ENCODE data around the gene AUTS2.

AUTS2 gene

GRCh38 chr7:70700941-70701425 lies 1102.7 kb downstream of the AUTS2 start (continued):
- TF ChIP-seq ZNF692 (tag by site-specific recombination; IDR thresholded peaks at IDR 0.05) = no peak
- no peak for TF ChIP-seq ZSCAN18 (tag by site-specific recombination; IDR thresholded peaks at IDR 0.05)
- no peak for TF ChIP-seq MYNN (tag by site-specific recombination; IDR thresholded peaks at IDR 0.05; ENCODE audit: borderline replicate concordance)
- TF ChIP-seq KLF17 (tag by site-specific recombination; IDR thresholded peaks at IDR 0.05) = no peak
- no peak for TF ChIP-seq ZNF132 (tag by site-specific recombination; IDR thresholded peaks at IDR 0.05; ENCODE audit: borderline replicate concordance)
- TF ChIP-seq KLF9 (tag by site-specific recombination; IDR thresholded peaks at IDR 0.05; ENCODE audit: low read depth) = no peak
- no peak for TF ChIP-seq SP7 (tag by site-specific recombination; IDR thresholded peaks at IDR 0.05)
- no peak for TF ChIP-seq ZNF704 (tag by site-specific recombination; IDR thresholded peaks at IDR 0.05)
- no peak for TF ChIP-seq YY1 (tag by site-specific recombination; IDR thresholded peaks at IDR 0.05)
- no peak for TF ChIP-seq ZNF629 (tag by site-specific recombination; IDR thresholded peaks at IDR 0.05)
- TF ChIP-seq ZNF302 (tag by site-specific recombination; IDR thresholded peaks at IDR 0.05; ENCODE audit: low read depth) = no peak
- no peak for TF ChIP-seq ZNF148 (tag by site-specific recombination; IDR thresholded peaks at IDR 0.05; ENCODE audit: borderline replicate concordance)
- TF ChIP-seq ZNF544 (tag by site-specific recombination; IDR thresholded peaks at IDR 0.05) = no peak
- no peak for TF ChIP-seq ZNF654 (tag by site-specific recombination; IDR thresholded peaks at IDR 0.05; ENCODE audit: low read depth)
- TF ChIP-seq ZNF16 (tag by site-specific recombination; IDR thresholded peaks at IDR 0.05; ENCODE audit: low read depth) = no peak
- TF ChIP-seq PATZ1 (tag by site-specific recombination; IDR thresholded peaks at IDR 0.05) = no peak
- no peak for TF ChIP-seq ZNF701 (tag by site-specific recombination; IDR thresholded peaks at IDR 0.05)
- TF ChIP-seq ZNF335 (tag by site-specific recombination; conservative IDR thresholded peaks at IDR 0.05) = no peak
- no peak for TF ChIP-seq ZNF10 (tag by site-specific recombination; IDR thresholded peaks at IDR 0.05)
- no peak for TF ChIP-seq ZNF529 (tag by site-specific recombination; IDR thresholded peaks at IDR 0.05; ENCODE audit: insufficient replicate concordance)
- no peak for TF ChIP-seq ZNF707 (tag by site-specific recombination; IDR thresholded peaks at IDR 0.05)
- TF ChIP-seq ZSCAN5A (tag by site-specific recombination; IDR thresholded peaks at IDR 0.05) = no peak
- no peak for TF ChIP-seq ZNF621 (tag by site-specific recombination; IDR thresholded peaks at IDR 0.05)
- TF ChIP-seq ZNF175 (tag by site-specific recombination; IDR thresholded peaks at IDR 0.05) = no peak
- no peak for TF ChIP-seq ZNF214 (tag by site-specific recombination; IDR thresholded peaks at IDR 0.05; ENCODE audit: borderline replicate concordance)
- no peak for TF ChIP-seq GFI1B (tag by site-specific recombination; IDR thresholded peaks at IDR 0.05)
- TF ChIP-seq ZNF488 (tag by site-specific recombination; IDR thresholded peaks at IDR 0.05) = no peak
- no peak for TF ChIP-seq ZNF404 (tag by site-specific recombination; IDR thresholded peaks at IDR 0.05)
- TF ChIP-seq ZNF433 (tag by site-specific recombination; IDR thresholded peaks at IDR 0.05; ENCODE audit: low read depth) = no peak
